Fibroblast of lung (primary cell): ENCODE results near the gene CDK6. TPM values are rescaled to one million over a fixed set of nuclear protein-coding genes. Genes with fewer than 3 reads are reported as not detected.

ENCODE experiments used
- DNase-seq, 2 donors: peaks; one replicate each; pipeline versions ENCODE4 v3.0.0 to v3.0.0-alpha.2; 2010; ENCODE audit warnings: low read depth in 2 of 2
- H2AFZ ChIP-seq: 2 replicates; pipeline ENCODE4 v1.5.1; 2012; ENCODE audit warnings: low read length, control low read depth, inconsistent platforms
- H3K27ac ChIP-seq: 2 replicates; pipeline ENCODE4 v1.5.1; 2011; ENCODE audit warnings: low read length, control low read depth; ENCODE audit not compliant: insufficient read depth
- H3K27me3 ChIP-seq: 2 replicates; pipeline ENCODE4 v1.5.1; 2011; ENCODE audit warnings: mild to moderate bottlenecking, low read length; ENCODE audit not compliant: control insufficient read depth, insufficient read depth
- H3K36me3 ChIP-seq: 2 replicates; pipeline ENCODE4 v1.5.1; 2011; ENCODE audit warnings: low read length; ENCODE audit not compliant: control insufficient read depth, insufficient read depth
- H3K4me1 ChIP-seq: 2 replicates; pipeline ENCODE4 v1.5.1; 2011; ENCODE audit warnings: low read length; ENCODE audit not compliant: control insufficient read depth, insufficient read depth; ENCODE audit errors: extremely low read depth
- H3K4me2 ChIP-seq: 2 replicates; pipeline ENCODE4 v1.5.1; 2011; ENCODE audit warnings: low read length, control low read depth; ENCODE audit not compliant: insufficient read depth; ENCODE audit errors: extremely low read depth
- H3K4me3 ChIP-seq, 4 experiments: fragments of 200-600 bp in 1 of 4; sonication (generic) in 1 of 4; replicated peaks in 1 of 4; 2 replicates each; pipeline ENCODE4 v1.5.1; 2011 to 2016; ENCODE audit warnings: low read length in 4 of 4, low read depth in 3 of 4, mild to moderate bottlenecking in 3 of 4, control low read depth in 2 of 4, inconsistent platforms in 1 of 4, mixed read lengths in 1 of 4; ENCODE audit not compliant: insufficient read depth in 1 of 4; ENCODE audit errors: control extremely low read depth in 1 of 4
- H3K79me2 ChIP-seq: 2 replicates; pipeline ENCODE4 v1.5.1; 2012; ENCODE audit warnings: mild to moderate bottlenecking, low read length, inconsistent platforms; ENCODE audit not compliant: control insufficient read depth, insufficient read depth
- H3K9ac ChIP-seq: 2 replicates; pipeline ENCODE4 v1.5.1; 2011; ENCODE audit warnings: mild to moderate bottlenecking, low read length, control low read depth; ENCODE audit not compliant: insufficient read depth
- H3K9me3 ChIP-seq: 2 replicates; pipeline ENCODE4 v1.5.1; 2012; ENCODE audit warnings: low read depth, low read length; ENCODE audit not compliant: control insufficient read depth, insufficient read depth
- H4K20me1 ChIP-seq: 2 replicates; pipeline ENCODE4 v1.5.1; 2011; ENCODE audit warnings: low read length; ENCODE audit not compliant: control insufficient read depth, insufficient read depth; ENCODE audit errors: extremely low read depth
- EZH2 ChIP-seq: IDR thresholded peaks from 2 replicates; pipeline ENCODE4 v1.5.1; 2012; ENCODE audit warnings: low read length, control low read depth, mild to moderate bottlenecking; ENCODE audit errors: missing control alignments
- polyA plus RNA-seq, 2 donors: library from polyadenylated mRNA; depleted of rRNA in 1 of 2; stranded (reverse) in 1 of 2; unstranded in 1 of 2; fragments of >200 nt; gene quantifications; 2 replicates each; pipeline ENCODE4 v1.2.1, GENCODE V29; 2011 to 2012; ENCODE audit warnings: missing spikeins in 1 of 2
- total RNA-seq: library from RNA; depleted of rRNA; stranded (reverse); fragments of >200 nt; gene quantifications from 2 replicates; pipeline ENCODE4 v1.2.1, GENCODE V29; 2014
- TF ChIP-seq, protein P1 (sequence below), 2 donors: IDR thresholded peaks in 1 of 2; conservative IDR thresholded peaks in 1 of 2; 1 replicate in 1 of 2; 2 replicates in 1 of 2; pipeline ENCODE4 v1.5.1; 2011 to 2012; ENCODE audit warnings: low read length in 2 of 2, control low read depth in 1 of 2, inconsistent platforms in 1 of 2, low read depth in 1 of 2, mild to moderate bottlenecking in 1 of 2

The CDK6 gene
- total and polyA plus RNA-seq, 2 donors (not counting 1 experiment from before 2014, with no cell fraction given), result 17.8 to 19.2 TPM

DNA sequence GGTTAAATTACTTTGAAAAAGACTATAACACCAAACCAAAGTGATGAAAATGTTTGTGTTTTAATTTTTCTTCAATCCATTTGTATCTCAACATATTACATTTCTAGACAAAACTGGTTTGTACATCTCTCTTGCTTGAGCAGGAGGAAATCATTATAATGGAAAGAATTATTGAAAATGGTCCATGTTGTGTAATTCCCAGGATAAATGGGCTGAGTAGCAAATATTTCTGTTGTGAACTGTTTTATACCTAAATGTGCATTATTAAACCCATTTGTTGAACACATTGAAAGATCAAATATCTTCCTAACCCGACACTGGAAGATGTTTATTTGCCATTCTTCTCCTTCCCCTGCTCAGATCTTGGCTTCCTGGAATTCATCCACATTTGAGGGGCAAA is 14.1 kb upstream of the CDK6 start:
- TF ChIP-seq EZH2, result no peak
- TF ChIP-seq, protein P1, sequence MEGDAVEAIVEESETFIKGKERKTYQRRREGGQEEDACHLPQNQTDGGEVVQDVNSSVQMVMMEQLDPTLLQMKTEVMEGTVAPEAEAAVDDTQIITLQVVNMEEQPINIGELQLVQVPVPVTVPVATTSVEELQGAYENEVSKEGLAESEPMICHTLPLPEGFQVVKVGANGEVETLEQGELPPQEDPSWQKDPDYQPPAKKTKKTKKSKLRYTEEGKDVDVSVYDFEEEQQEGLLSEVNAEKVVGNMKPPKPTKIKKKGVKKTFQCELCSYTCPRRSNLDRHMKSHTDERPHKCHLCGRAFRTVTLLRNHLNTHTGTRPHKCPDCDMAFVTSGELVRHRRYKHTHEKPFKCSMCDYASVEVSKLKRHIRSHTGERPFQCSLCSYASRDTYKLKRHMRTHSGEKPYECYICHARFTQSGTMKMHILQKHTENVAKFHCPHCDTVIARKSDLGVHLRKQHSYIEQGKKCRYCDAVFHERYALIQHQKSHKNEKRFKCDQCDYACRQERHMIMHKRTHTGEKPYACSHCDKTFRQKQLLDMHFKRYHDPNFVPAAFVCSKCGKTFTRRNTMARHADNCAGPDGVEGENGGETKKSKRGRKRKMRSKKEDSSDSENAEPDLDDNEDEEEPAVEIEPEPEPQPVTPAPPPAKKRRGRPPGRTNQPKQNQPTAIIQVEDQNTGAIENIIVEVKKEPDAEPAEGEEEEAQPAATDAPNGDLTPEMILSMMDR (conservative IDR thresholded peaks at IDR 0.05 in 1 of 2, IDR thresholded peaks at IDR 0.05 in 1 of 2; ENCODE audit: low read depth in 1 of 2, low read length in 2 of 2), result no peak
- Histone ChIP-seq H3K27me3 (peaks cover 2% of the 10 kb centered on the region), H3K79me2 (no peaks in the 10 kb centered on the region), H3K9me3 (no peaks in the 10 kb centered on the region), H2AFZ (no peak overlapping the region), H4K20me1 (no peaks in the 10 kb centered on the region), H3K9ac (no peak overlapping the region), H3K4me1 (no peaks in the 10 kb centered on the region), H3K36me3 (no peaks in the 10 kb centered on the region), H3K4me2 (no peak overlapping the region), H3K4me3 (no peak overlapping the region), H3K27ac (no peak overlapping the region)
- DNase-seq, result no peak

DNA sequence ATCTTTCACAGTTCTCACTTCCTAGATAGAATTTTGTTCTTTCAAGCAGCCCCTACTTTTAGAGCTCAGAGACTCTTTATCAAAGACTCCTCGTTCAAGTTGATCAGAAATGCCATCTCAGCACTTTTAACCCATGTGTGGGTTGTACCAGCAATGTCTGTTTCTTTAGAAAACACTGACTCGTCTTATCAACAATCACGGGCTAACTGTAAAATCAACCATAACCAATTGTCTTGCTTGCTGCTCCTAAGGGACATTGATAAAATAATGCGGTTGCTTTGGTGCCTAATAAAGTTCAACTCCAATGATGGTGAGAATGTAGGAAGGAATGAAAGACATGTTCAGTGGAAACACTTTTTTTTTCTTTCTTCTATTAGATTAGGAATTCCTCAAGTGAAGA is 12.9 kb upstream of the CDK6 start:
- no peak overlapping the region for H3K27ac ChIP-seq
- H3K36me3 ChIP-seq, result no peaks in the 10 kb centered on the region
- H3K4me3 ChIP-seq, result no peak overlapping the region
- TF ChIP-seq, protein P1 (conservative IDR thresholded peaks at IDR 0.05 in 1 of 2, IDR thresholded peaks at IDR 0.05 in 1 of 2; ENCODE audit: low read depth in 1 of 2, low read length in 2 of 2), result no peak
- no peak for TF ChIP-seq EZH2
- H2AFZ ChIP-seq, result no peak overlapping the region
- H3K9ac ChIP-seq, result no peak overlapping the region
- peak in 1 of 2 donors; percentile 39 for DNase-seq
- H3K9me3 ChIP-seq, result no peaks in the 10 kb centered on the region
- no peaks in the 10 kb centered on the region for H3K79me2 ChIP-seq
- no peaks in the 10 kb centered on the region for H3K4me1 ChIP-seq
- H3K4me2 ChIP-seq, result no peak overlapping the region
- peaks cover 4% of the 10 kb centered on the region for H3K27me3 ChIP-seq
- no peaks in the 10 kb centered on the region for H4K20me1 ChIP-seq

DNA sequence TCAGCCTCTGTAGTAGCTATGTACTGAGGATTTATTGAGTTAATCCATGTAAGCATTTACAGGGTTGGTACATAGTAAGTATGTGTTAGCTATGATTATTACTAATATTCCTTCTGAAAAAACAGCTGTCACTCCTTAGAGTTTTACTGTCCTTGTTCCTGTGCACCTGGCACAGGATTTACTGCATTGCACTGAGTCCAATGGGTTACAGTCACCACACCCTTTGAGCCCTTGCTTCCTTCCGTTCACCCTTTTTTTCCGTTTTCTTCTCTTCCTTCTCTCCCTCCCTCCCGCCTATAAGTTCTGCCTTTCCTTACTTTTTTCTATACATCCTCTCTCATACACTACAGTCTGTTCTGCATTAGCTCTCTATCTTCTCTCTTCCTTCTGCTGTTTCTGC is 12.5 kb upstream of the CDK6 start:
- Histone ChIP-seq H3K4me1 (no peaks in the 10 kb centered on the region), H3K4me2 (no peak overlapping the region), H3K79me2 (no peaks in the 10 kb centered on the region), H3K4me3 (no peak overlapping the region), H3K27me3 (peaks cover 4% of the 10 kb centered on the region), H3K36me3 (no peaks in the 10 kb centered on the region), H3K9me3 (no peaks in the 10 kb centered on the region), H2AFZ (no peak overlapping the region), H3K9ac (no peak overlapping the region), H4K20me1 (no peaks in the 10 kb centered on the region), H3K27ac (no peak overlapping the region)
- DNase-seq, result no peak
- no peak for TF ChIP-seq EZH2
- TF ChIP-seq, protein P1 (conservative IDR thresholded peaks at IDR 0.05 in 1 of 2, IDR thresholded peaks at IDR 0.05 in 1 of 2; ENCODE audit: low read depth in 1 of 2, low read length in 2 of 2), result no peak
